Activated CD4-positive, alpha-beta memory T cell treated with anti-CD3 and anti-CD28 coated beads, Interleukin-2, amount 10 ng/mL, durations not matched to agents 7 days and 5 days (primary cell): Measurements from ENCODE around the gene FAM177A1. TPM values are rescaled to one million over a fixed set of nuclear protein-coding genes. Genes with fewer than 3 reads are reported as not detected.
"Not testable (repeated sequence)": the region's sequence is repeated elsewhere in the genome, so short reads cannot be mapped to it uniquely, and the experiment has no call there.

Source experiments
- CTCF ChIA-PET: fragments of 350-600 bp; sonication (Branson Sonifier 250); formaldehyde crosslinking; loops from one replicate; lab custom pipeline; 2021; ENCODE audit warnings: antibody characterized with exemption, inconsistent platforms; lab: Charles Lee
- POLR2A ChIA-PET: fragments of 350-600 bp; sonication (Branson Sonifier 250); formaldehyde crosslinking; loops from one replicate; lab custom pipeline; 2021; ENCODE audit warnings: antibody characterized with exemption; lab: Charles Lee
- DNase-seq: peaks from one replicate; pipeline ENCODE4 v3.0.0-alpha.2; 2020
- H3K27ac Mint-ChIP-seq: one replicate; pipeline ENCODE4 v1.8.0; 2021; ENCODE audit warnings: mild to moderate bottlenecking, mixed read lengths
- H3K27me3 Mint-ChIP-seq: one replicate; pipeline ENCODE4 v1.8.0; 2021; ENCODE audit warnings: mixed read lengths
- H3K36me3 Mint-ChIP-seq: one replicate; pipeline ENCODE4 v1.8.0; 2021; ENCODE audit warnings: low read depth, mixed read lengths
- H3K4me1 Mint-ChIP-seq: one replicate; pipeline ENCODE4 v1.8.0; 2021; ENCODE audit warnings: mixed read lengths
- H3K4me3 Mint-ChIP-seq: one replicate; pipeline ENCODE4 v1.8.0; 2021; ENCODE audit warnings: mild to moderate bottlenecking, mixed read lengths
- H3K9me3 Mint-ChIP-seq: one replicate; pipeline ENCODE4 v1.8.0; 2021; ENCODE audit warnings: mixed read lengths
- total RNA-seq, 2 experiments: library from RNA; stranded (reverse); gene quantifications; one replicate each; pipeline ENCODE4 v1.2.3, GENCODE V29; 2021

Gene FAM177A1
- total RNA-seq, 2 experiments from 2014 or later, result 51.4 to 51.5 TPM

DNA sequence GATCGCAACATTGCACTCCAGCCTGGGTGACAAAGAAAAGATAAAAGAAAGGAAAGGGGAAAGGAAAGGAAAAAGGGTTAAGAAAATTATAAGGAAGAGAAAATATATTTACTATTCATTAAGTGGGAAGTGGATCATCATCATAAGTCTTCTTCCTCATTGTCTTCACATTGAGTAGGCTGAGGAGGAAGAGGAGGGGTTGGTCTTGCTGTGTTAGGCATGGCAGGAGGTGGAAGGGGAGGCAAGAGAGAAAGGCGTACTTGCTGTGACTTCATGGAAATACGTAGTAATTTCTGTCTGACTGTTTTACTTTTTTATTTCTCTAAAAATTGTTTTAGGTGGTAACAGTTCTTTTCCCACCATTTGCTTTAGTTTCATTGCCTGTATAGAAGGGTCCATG is 26.2 kb downstream of the FAM177A1 start:
- no peak overlapping the region for H3K4me3 Mint-ChIP-seq
- DNase-seq, result no peak
- ChIA-PET POLR2A (no interaction called here), CTCF (no interaction called here)
- H3K4me1 Mint-ChIP-seq, result no peaks in the 10 kb centered on the region
- H3K9me3 Mint-ChIP-seq, result no peaks in the 10 kb centered on the region
- no peaks in the 10 kb centered on the region for H3K27me3 Mint-ChIP-seq
- peaks cover 54% of the 10 kb centered on the region for H3K36me3 Mint-ChIP-seq
- H3K27ac Mint-ChIP-seq, result no peak overlapping the region

- DNase-seq, result no peak
- no peaks in the 10 kb centered on the region for H3K9me3 Mint-ChIP-seq
- H3K4me1 Mint-ChIP-seq, result no peaks in the 10 kb centered on the region
- CTCF ChIA-PET, result no interaction called here
- H3K36me3 Mint-ChIP-seq, result peaks cover 48% of the 10 kb centered on the region
- POLR2A ChIA-PET, result no interaction called here
- H3K4me3 Mint-ChIP-seq, result no peak overlapping the region
- H3K27me3 Mint-ChIP-seq, result no peaks in the 10 kb centered on the region
- H3K27ac Mint-ChIP-seq, result no peak overlapping the region
Observed at GRCh38 chr14:35073486-35073885, 27.4 kb downstream of the FAM177A1 start.

DNA sequence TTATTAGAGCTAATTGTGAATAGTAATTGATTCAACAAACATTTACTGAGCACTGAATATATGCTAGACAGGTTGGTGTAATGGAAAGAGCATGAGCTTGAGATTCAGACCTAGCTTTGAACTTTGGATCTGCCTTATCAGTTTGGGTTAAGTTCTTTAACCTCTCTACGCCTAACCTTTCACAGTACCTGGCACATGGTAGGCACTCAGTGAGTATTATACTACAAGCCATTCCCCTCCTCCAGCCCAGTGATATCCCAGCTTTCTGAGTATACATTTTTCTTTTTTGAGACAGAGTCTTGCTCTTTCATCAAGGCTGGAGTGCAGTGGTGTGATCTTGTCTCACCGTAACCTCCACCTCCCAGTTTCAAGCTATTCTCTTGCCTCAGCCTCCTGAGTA is 32.0 kb downstream of the FAM177A1 start:
- ChIA-PET POLR2A (interaction anchor here (0.7 to 0.9 kb wide), 2 partner anchors 10 to 22 kb away, joined by 3 read pairs; no protein-coding TSS in a partner anchor), CTCF (interaction anchor here (1.1 kb wide), 1 partner anchor 97 kb away, joined by 3 read pairs; no protein-coding TSS in a partner anchor)
- no peaks in the 10 kb centered on the region for H3K9me3 Mint-ChIP-seq
- H3K27ac Mint-ChIP-seq, result no peak overlapping the region
- no peaks in the 10 kb centered on the region for H3K4me1 Mint-ChIP-seq
- no peak for DNase-seq
- no peak overlapping the region for H3K4me3 Mint-ChIP-seq
- H3K36me3 Mint-ChIP-seq, result peaks cover 39% of the 10 kb centered on the region
- H3K27me3 Mint-ChIP-seq, result no peaks in the 10 kb centered on the region

DNA sequence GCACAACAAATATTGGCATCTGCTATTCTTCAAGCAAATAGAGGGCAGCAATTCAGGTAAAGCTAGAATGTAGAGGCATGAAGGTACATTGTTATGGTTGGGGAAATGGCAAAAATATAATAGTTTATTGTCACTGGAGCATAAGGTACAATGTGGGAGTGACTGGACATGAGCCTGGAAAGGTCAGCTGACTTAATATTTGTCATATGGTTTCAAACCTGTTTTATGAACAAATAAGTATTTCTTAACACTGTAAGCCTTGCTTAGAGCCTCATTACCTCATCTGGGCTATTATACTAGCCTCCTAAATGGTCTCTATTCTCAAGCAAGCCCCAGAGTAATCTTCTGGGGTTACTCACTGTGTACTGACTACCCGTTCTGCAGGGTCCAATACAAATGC is 33.7 kb downstream of the FAM177A1 start:
- ChIA-PET POLR2A (no interaction called here), CTCF (no interaction called here)
- H3K4me1 Mint-ChIP-seq, result no peaks in the 10 kb centered on the region
- H3K27ac Mint-ChIP-seq, result no peak overlapping the region
- H3K9me3 Mint-ChIP-seq, result no peaks in the 10 kb centered on the region
- no peaks in the 10 kb centered on the region for H3K27me3 Mint-ChIP-seq
- no peak overlapping the region for H3K4me3 Mint-ChIP-seq
- peaks cover 40% of the 10 kb centered on the region for H3K36me3 Mint-ChIP-seq
- DNase-seq, result no peak

DNA sequence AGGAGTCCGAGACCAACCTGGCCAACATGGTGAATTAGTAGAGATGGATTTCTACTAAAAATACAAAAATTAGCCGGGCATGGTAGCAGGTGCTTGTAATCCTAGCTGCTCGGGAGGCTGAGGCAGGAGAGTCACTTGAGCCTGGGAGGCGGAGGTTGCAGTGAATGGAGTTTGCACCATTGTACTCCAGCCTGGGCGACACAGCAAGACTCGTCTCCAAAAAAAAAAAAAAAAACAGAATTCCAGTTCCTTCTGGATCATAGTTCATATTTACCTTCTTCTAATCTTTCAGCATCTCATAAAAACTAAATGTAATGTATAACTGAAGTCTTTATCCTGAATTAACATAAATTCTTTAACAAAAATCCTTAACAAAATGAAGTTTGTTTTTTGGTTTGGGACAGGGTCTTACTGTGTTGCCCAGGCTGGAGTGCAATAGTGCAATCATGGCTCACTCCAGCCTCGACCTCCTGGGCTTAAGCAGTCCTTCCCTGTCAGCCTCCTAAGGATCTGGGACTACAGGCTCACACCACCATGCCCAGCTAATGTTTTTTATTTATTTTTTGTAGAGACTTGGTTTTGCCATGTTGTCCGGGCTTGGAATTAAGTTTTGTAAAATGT is 37.6 kb downstream of the FAM177A1 start:
- ChIA-PET POLR2A (no interaction called here), CTCF (no interaction called here)
- no peak for DNase-seq
- Mint-ChIP-seq H3K4me3 (no peak overlapping the region), H3K27me3 (no peaks in the 10 kb centered on the region), H3K36me3 (peaks cover 49% of the 10 kb centered on the region), H3K4me1 (no peaks in the 10 kb centered on the region), H3K9me3 (no peaks in the 10 kb centered on the region), H3K27ac (no peak overlapping the region)

DNA sequence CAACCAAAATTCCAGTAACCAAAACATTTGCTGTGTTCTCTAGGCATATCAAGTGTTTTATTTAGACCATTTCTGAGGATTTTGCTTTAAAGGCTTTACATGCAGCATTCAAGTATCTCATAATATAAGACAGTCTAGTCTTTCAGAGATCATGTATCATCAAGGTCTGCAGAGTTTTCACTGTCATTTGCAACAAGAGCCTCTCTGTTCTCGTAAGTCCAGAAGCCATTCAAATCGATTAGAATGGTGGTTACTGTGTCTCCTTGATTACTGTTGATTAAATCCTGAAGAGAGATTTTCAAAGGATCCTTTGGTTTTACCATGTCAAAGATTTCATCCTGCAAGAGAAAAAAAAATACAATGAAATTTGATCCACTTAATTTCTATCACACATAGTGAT is 39.4 kb downstream of the FAM177A1 start:
- H3K36me3 Mint-ChIP-seq, result peaks cover 49% of the 10 kb centered on the region
- H3K4me1 Mint-ChIP-seq, result no peaks in the 10 kb centered on the region
- no peaks in the 10 kb centered on the region for H3K9me3 Mint-ChIP-seq
- CTCF ChIA-PET, result no interaction called here
- POLR2A ChIA-PET, result no interaction called here
- no peaks in the 10 kb centered on the region for H3K27me3 Mint-ChIP-seq
- no peak overlapping the region for H3K4me3 Mint-ChIP-seq
- H3K27ac Mint-ChIP-seq, result no peak overlapping the region
- no peak for DNase-seq

- Mint-ChIP-seq H3K27ac (no peak overlapping the region), H3K36me3 (peaks cover 50% of the 10 kb centered on the region), H3K4me1 (no peaks in the 10 kb centered on the region), H3K9me3 (no peaks in the 10 kb centered on the region), H3K4me3 (no peak overlapping the region), H3K27me3 (no peaks in the 10 kb centered on the region)
- POLR2A ChIA-PET, result interaction anchor here (1.5 kb wide), 1 partner anchor 33 kb away, joined by 3 read pairs; the partner anchor contains the start of gene PPP2R3C
- CTCF ChIA-PET, result no interaction called here
- DNase-seq, result no peak
Observed at GRCh38 chr14:35088514-35088913, 42.4 kb downstream of the FAM177A1 start.

DNA sequence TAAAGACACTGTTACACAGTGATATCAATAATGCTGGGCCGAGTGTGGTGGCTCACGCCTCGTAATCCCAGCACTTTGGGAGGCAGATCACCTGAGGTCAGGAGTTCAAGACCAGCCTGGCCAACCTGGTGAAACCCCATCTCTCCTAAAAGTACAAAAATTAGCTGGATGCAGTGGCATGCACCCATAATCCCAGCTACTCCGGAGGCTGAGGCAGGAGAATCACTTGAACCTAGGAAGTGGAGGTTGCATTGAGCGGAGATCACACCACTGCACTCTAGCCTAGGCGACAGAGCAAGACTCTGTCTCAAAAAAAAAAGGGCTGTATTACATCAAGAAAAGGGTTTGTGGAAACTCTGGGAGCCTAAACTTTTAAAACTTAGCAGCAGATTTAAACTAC is 48.6 kb downstream of the FAM177A1 start:
- not testable (repeated sequence) for H3K4me1 Mint-ChIP-seq, H3K27ac Mint-ChIP-seq, H3K27me3 Mint-ChIP-seq, H3K4me3 Mint-ChIP-seq, H3K9me3 Mint-ChIP-seq, DNase-seq
- ChIA-PET CTCF (interaction anchor here (1.8 kb wide), 1 partner anchor 114 kb away, joined by 6 read pairs; no protein-coding TSS in a partner anchor), POLR2A (interaction anchor here (1.5 kb wide), 1 partner anchor 48 kb away, joined by 6 read pairs; the partner anchor contains the start of gene FAM177A1)
- H3K36me3 Mint-ChIP-seq, result peaks cover 54% of the 10 kb centered on the region

- Mint-ChIP-seq H3K27me3 (no peaks in the 10 kb centered on the region), H3K36me3 (peaks cover 61% of the 10 kb centered on the region), H3K27ac (no peak overlapping the region), H3K9me3 (peaks cover 4% of the 10 kb centered on the region), H3K4me3 (no peak overlapping the region), H3K4me1 (peaks cover 10% of the 10 kb centered on the region)
- DNase-seq, result no peak
- CTCF ChIA-PET, result interaction anchor here (0.6 to 0.8 kb wide), 2 partner anchors 122 to 353 kb away, joined by 3 read pairs; no protein-coding TSS in a partner anchor
- POLR2A ChIA-PET, result no interaction called here
Observed at GRCh38 chr14:35107866-35108265, 61.8 kb downstream of the FAM177A1 start.

DNA sequence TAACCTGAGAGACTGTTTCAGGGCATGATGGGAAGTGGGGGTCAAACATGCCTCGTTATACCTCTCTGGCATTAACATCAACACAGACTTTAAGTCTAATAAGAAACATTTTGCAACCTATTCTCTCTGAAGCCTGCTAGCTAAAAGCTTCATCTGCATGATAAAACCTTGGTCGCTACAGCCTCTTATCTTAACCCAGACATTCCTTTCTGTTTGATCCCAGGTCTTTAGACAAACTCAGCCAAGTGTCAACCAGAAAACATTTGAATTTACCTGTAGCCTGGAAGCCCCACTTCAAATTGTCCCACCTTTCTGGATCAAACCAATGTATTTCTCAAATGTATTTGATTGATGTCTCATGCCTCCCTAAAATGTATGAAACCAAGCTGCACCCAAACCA is 66.6 kb downstream of the FAM177A1 start:
- Mint-ChIP-seq H3K27ac (no peak overlapping the region), H3K36me3 (peaks cover 76% of the 10 kb centered on the region), H3K9me3 (peaks cover 4% of the 10 kb centered on the region), H3K27me3 (no peaks in the 10 kb centered on the region), H3K4me1 (peaks cover 18% of the 10 kb centered on the region), H3K4me3 (no peak overlapping the region)
- ChIA-PET POLR2A (interaction anchor here (3.3 kb wide), 1 partner anchor 9 kb away, joined by 13 read pairs; the partner anchor contains the start of genes PPP2R3C and PRORP), CTCF (no interaction called here)
- no peak for DNase-seq

DNA sequence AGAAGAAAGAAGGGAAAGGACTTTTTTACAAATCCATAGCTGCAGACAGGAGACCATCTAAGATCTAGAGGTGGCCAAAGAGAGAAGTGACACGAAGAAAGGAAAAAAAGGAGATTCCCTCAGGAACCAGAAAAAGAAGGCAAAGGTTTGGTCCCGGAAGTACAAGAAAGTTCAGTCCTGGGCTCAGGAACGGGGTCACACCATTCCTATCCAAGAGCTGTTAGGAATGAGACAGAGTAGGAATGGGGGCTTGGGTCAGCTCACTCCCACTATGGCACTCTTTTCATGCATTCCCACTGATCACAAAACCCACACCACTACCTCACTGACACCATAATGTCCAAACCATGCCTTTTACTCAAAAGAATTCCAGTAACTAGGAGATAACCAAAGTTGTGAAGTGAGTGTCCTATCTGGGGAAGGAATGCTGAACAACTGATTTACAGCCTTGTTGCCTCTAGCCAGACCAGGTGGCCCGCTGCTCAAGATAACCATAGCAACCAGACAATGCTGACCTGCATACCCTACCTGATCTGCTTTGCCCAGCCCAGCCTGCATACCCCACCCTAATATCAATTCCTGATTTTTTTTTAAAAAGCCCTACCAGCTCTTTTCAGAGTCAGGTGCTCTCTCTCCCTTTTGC is 67.4 kb downstream of the FAM177A1 start:
- ChIA-PET POLR2A (interaction anchor here (0.6 to 3.3 kb wide), 2 partner anchors 9 to 216 kb away, joined by 3 to 13 read pairs; partner anchors contain the start of genes PPP2R3C and PRORP), CTCF (no interaction called here)
- no peak overlapping the region for H3K27ac Mint-ChIP-seq
- H3K27me3 Mint-ChIP-seq, result no peaks in the 10 kb centered on the region
- H3K9me3 Mint-ChIP-seq, result peaks cover 4% of the 10 kb centered on the region
- DNase-seq, result no peak
- peaks cover 77% of the 10 kb centered on the region for H3K36me3 Mint-ChIP-seq
- H3K4me1 Mint-ChIP-seq, result peaks cover 22% of the 10 kb centered on the region
- H3K4me3 Mint-ChIP-seq, result no peak overlapping the region

GRCh38 chr14:35114036-35114435 is 68.0 kb downstream of the FAM177A1 start:
- POLR2A ChIA-PET, result interaction anchor here (0.6 to 3.3 kb wide), 2 partner anchors 8 to 217 kb away, joined by 3 to 13 read pairs; partner anchors contain the start of genes PPP2R3C and PRORP
- no peak overlapping the region for H3K27ac Mint-ChIP-seq
- H3K36me3 Mint-ChIP-seq, result peaks cover 83% of the 10 kb centered on the region
- no peaks in the 10 kb centered on the region for H3K27me3 Mint-ChIP-seq
- no peak for DNase-seq
- H3K4me1 Mint-ChIP-seq, result peaks cover 27% of the 10 kb centered on the region
- H3K4me3 Mint-ChIP-seq, result no peak overlapping the region
- H3K9me3 Mint-ChIP-seq, result peaks cover 4% of the 10 kb centered on the region
- CTCF ChIA-PET, result interaction anchor here (1.2 kb wide), 1 partner anchor 145 kb away, joined by 3 read pairs; no protein-coding TSS in a partner anchor

GRCh38 chr14:35116242-35116641 is 70.2 kb downstream of the FAM177A1 start:
- POLR2A ChIA-PET, result interaction anchor here (0.6 to 1.2 kb wide), 2 partner anchors 69 to 70 kb away, joined by 3 to 4 read pairs; partner anchors contain the start of gene FAM177A1
- no peak for DNase-seq
- Mint-ChIP-seq H3K27me3 (no peaks in the 10 kb centered on the region), H3K4me1 (peaks cover 39% of the 10 kb centered on the region), H3K27ac (no peak overlapping the region), H3K4me3 (no peak overlapping the region), H3K36me3 (peaks cover 79% of the 10 kb centered on the region), H3K9me3 (peaks cover 4% of the 10 kb centered on the region)
- CTCF ChIA-PET, result no interaction called here
